A172 (cell line): ENCODE measurements around the gene NEGR1. TPM values are rescaled to one million over a fixed set of nuclear protein-coding genes. Genes with fewer than 3 reads are reported as not detected.

Experiments used
- DNase-seq: peaks from one replicate; pipeline ENCODE4 v3.0.0-alpha.2; 2015; ENCODE audit warnings: low spot score
- total RNA-seq: library from RNA; depleted of rRNA; stranded (reverse); fragments of >200 nt; shearing (Covaris generic); gene quantifications from 2 replicates; pipeline ENCODE4 v1.2.3, GENCODE V29; 2014

NEGR1 gene
- total RNA-seq, 1 experiment from 2014 or later: 0.03 TPM

DNA sequence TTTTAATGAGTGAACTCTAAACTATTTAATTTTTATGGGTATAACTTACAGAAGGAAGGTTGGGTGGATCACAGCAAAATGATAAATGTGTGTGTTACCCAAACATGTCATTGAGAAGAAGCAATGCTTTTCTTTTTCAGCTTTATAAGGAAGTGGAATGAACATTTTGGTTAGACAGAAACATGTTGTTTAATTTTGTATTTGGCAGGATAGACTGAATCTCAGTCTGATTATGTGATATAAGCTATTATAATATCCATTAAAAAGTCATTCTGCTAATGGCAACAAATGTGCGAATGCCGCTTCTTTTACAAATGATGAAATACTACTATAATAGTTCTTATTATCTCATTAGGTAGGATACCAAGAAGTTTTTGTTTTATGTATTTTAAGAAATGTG, 919.6 kb downstream of the NEGR1 start:
- no peak for DNase-seq

DNA sequence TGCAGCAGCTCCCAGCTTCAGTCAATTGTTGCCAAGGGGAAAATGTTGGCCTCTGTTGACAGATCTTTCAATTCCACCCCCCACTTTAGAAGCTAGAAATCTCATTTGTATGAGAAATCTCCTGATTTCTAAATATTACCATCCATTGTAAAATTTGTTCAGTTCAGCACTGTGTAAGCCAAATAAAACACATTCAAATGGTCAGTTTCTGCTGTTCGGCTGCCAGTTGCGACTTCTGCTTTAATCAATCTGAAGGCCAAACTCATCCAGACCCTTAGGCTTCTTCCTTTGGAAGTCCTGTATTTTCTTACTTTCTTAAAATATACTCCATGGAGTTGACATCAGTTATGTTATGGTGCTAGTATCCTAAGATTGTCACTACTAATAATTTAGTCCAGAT, 920.3 kb downstream of the NEGR1 start:
- no peak for DNase-seq

DNA sequence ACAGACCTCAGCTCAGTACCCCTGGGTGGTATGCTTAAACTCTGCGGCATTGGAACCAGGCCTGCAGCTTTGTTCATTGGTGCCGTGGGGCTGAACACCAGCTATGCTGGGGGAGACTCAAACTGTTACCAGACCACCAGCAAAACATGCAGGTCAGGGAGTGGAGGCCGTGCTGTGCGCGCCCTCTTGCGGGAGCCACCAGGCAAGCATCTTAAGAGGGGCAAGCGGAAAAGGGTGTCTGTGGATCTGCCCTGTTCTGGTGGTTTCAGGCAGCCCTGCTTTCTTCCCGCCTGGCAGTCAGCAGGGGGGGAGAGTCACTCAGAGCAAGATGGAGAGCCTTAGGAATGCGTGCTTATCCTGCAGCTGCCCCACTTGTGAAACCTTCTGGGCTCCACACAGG, 924.6 kb downstream of the NEGR1 start:
- DNase-seq: no peak

DNA sequence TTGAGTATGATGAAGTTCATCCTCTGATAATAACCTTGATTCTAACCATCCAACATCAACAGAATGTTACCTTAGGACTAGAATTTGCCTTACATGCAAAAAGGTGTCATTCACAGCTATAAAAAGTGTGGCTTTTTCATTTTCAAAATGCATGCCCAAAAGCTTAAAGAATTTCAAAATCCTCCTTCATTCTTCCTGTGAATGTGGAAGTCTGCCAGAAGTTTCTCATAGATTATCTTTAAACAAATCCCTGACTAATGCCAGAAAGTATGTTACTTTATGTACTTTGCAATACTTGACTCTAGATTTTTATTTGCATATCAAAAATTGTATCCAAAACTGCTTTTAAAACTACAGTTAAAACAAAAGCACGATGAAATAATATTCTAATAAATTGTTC, 930.9 kb downstream of the NEGR1 start:
- no peak for DNase-seq

DNA sequence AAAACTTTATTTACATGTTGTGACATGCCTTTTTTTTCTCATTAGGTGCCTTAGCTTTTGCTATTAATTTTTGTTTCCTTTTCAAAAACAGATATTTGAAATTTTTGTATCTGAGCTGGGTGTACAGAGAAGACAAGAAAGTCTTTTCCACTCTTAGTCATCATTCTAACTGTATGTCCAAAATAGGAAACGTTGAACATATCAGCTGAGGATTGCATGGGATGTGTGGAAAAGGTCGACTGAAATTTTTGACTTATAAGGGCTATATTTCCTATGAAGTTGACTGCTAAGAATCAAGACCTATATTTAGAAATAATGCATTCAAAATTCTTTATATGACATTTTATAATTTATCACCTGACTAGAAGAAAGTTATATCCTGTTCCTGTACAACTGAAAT, 931.5 kb downstream of the NEGR1 start:
- no peak for DNase-seq

DNA sequence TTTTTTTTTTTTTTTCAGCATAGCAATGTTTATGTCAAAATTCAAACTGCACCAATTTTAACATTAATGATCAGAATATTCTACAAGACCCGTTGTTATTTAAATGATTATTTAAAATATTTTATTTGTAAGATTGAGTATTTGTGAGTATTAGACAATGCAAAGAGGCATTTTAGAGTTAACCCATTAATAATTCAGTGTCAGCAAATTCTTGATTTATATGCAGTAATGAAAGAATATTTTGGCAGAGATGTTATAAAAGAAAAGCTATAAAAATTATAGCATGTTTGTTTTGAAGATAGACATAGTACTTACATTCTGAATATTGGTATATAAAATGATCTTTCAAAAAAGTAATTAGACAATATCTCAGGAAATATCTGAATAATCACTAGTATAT, 932.0 kb downstream of the NEGR1 start:
- DNase-seq: no peak
